HG02943 (cell line): ENCODE measurements around the gene WNT3.

Experiments used
- ATAC-seq: cut with Tn5 transposase; IDR thresholded peaks from one replicate; pipeline ENCODE4 v1.9.1; 2021; ENCODE audit warnings: mild to moderate bottlenecking, low read depth, moderate library complexity; ENCODE audit not compliant: unreplicated experiment

Gene WNT3

GRCh38 chr17:46789610-46790009, 28.9 kb downstream of the WNT3 start:
- ATAC-seq = no peak

DNA sequence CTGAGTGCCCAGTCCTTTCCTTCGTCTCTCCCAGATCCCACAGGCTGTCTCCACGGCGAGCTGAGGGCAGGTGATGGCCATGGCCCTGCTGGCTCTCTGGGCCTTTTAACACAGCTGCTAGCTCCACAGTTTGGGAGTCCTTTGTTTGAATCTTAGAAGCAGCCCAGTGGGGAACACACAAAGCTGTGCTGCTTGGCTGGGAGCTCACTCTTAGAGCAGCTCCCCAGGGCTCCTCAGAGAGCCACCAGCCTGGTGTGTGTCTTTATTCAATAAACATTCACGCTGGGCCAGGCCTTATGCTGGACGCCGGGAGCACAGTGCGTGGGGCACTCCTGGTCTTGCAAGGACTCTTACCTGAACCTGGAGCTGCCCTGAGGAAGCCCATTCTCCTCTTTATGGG, 29.7 kb downstream of the WNT3 start:
- ATAC-seq = no peak

GRCh38 chr17:46788300-46788699, 30.2 kb downstream of the WNT3 start:
- ATAC-seq = no peak

DNA sequence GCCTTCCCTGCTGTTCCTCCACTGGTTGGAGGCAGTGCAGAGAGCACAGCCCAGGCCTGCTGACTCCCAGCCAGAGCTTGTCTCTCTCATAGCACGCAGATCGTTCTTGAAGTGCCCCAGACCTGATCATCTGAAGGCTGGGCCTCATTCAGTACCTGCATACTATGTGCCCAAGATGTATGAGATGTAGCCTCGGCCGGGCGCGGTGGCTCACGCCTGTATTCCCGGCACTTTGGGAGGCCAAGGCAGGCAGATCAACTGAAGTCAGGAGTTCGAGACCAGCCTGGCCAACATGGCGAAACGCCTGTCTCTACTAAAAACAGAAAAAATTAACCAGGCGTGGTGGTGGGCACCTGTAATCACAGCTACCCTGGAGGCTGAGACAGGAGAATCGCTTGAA, 31.0 kb downstream of the WNT3 start:
- no peak for ATAC-seq

- ATAC-seq = no peak
These were observed 32.8 kb downstream of the WNT3 start for GRCh38 chr17:46785696-46786095.

DNA sequence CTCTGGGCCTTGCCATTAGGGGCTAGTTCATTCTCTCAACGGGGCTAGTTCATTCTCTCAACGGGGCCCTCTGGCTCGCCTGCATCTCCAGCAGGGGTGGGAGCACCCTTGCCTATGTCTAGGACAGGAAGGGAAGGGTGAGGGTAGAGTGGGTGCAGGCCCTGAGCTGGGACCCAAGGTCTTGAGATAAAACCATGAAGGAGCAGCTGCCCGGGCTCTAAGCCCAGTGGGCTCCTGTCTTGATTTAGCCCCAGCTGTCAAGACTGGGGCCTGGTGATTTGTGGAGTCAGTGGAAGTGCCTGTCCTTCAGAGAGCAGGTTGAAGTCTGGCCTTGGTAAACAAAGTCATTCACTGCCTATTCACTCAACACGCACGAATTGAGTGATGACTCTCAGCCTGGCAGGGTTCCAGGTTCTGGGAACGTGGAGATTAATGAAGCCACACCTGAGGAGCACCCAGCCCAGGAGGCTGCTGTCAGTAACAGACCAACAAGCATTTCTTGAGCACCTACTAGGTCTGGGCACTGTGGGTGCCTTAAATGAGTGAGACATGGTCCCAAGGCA, 35.4 kb downstream of the WNT3 start:
- ATAC-seq = no peak

DNA sequence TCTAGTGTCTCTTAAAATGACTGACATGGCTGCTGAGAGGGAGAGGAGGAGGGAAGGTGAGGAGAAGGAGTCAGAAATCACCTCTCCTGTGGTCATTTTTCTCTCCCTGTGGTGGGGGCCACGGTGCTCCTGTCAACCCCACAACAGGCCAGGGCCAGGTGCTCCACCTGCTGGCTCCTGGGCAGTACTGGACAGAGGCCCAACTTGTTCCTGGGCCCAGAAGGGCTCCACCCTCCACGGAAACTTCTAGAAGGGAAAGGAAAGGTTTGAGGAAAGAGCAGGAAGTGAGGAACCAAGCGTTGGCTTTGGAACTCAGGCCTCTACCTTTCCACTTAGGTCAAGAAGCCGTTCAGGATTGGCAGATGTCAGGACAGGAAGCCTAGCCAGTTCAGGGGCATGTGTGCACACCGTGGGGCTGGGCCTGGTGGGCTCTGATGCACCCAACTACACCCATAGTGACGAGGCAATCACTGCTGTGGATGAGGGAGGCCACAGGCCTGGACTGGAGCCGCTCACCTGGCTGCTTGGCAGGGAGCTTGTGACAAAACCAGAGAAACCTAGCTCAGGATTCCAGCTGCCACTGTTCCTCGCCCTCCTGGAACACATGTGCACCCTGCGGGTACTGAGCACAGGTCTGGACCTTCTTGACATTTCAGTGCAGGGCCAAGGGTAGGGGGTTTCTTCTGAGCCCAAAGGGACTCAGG, 36.1 kb downstream of the WNT3 start:
- no peak for ATAC-seq

GRCh38 chr17:46780003-46780373, 38.5 kb downstream of the WNT3 start:
- ATAC-seq = no peak

GRCh38 chr17:46777943-46778915, 40.3 kb downstream of the WNT3 start:
- no peak for ATAC-seq

DNA sequence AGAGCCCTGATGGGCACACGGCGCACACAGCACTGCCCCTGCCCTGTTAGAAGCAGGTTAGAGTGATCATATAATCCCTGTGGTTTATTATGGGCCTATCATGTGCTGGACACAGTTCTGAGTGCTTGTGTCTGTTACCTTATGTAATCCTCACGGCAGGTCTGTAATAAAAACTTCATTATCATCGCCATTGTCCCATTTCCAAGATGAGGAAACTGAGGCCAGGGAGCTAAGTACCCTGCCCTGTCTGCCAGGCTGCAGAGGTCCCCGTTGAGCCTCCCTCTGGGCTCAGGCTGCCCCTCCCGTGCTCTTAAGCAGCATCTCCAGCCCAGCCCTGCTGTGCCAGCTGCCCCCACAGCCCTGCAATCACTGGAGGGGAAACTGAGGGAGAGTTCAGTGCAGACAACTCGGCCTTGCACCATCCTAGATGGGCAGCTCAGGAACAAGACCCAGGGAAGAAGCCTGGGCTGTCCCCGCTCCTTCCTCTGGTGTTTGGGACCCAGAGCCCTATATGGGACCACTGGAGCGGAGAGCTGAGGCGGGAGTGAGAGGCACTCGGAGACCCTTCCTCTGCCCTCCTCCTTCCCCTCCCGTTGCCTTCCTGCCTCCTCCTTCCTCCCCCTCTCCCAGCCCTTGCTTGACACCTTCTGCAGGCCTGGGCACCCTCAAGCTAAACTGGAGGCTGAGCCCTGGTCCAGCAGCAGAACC, 42.0 kb downstream of the WNT3 start:
- no peak for ATAC-seq

- no peak for ATAC-seq
These were observed 44.3 kb downstream of the WNT3 start for GRCh38 chr17:46774108-46774737.

GRCh38 chr17:46773676-46774075, 44.8 kb downstream of the WNT3 start:
- no peak for ATAC-seq

- ATAC-seq = no peak
These were observed 45.3 kb downstream of the WNT3 start for GRCh38 chr17:46773221-46773605.

DNA sequence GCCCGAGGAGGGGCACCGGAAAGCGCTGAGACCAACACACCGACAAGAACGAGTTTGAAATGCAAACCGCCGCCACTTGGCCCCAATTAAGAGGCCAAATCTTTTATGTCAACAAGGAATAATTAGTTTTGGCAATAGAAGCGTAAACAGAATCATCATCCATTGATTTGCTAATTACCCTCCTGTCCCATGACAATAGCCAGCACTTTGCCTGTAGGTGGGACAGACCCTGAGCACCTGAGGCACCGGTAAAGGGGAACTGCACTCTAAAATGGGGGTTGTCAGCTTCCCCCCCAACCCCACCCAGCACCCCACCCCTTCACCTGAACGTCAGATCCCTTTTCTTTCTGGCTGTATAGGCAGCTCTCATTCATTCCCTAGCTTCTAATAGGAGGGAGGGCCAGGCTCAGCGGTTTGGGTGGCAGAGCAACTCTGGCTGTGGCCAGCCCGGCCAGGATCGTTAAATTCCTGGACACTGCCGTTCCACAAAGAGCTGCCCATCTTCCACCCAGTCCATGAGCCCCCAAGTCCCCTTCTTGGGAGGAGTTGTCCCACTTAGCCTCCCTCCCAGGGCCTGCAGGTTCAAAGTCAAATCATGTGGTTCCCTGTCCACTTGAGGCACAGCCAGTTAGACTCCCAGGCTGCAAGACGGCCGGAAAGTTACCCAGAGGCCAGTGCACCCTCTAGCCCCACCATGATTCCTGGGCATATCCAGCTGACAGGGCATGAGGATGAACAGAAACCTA, 45.8 kb downstream of the WNT3 start:
- no peak for ATAC-seq

DNA sequence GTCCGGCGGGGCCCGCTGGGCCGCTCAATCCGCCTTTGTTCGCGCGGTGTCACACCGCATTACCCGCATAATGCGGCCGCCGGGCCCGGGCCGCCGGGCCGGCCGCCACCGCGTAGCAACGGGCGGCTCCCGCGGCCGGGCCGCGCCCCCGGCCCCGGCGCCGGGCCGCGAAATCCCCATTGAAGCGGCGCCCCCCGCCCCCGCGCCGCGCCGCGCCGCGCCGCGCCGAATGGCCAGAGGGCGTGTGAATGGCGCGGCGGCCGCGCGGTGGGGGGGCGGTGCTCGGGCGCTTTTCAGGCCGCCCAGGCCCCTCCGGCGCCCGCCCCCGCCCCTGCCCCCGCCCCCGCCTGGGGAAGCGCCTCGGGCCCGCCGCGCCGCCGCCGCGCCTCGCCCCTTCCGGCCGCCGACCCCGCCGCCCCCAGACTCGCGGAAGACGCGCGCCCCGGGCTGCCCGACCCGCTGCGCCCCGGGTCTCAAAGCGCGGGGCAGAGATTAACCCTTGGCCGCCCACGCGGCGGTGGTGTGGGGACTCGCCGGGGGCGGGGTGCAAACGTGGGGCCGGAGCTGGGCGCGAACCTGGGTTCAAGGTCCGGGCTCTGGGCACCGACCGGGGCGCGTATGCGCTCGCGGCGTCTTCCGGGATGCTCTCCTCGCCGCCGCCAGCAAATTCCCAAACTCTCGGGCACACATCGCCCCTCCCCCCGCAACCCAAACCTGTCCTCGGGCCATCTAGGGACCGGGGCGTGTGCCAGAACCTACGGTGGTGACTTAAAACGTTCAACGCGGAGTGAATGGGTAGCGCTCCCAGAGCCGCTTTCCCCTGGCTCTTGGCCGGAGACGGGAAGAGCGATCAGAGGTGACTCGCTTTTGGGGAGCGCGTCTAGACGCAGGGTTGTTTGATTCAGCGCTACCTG, 46.7 kb downstream of the WNT3 start:
- ATAC-seq = no peak

GRCh38 chr17:46770818-46771560, 47.5 kb downstream of the WNT3 start:
- no peak for ATAC-seq

- ATAC-seq = no peak
These were observed 48.1 kb downstream of the WNT3 start for GRCh38 chr17:46770439-46770817.
